Mucosa of descending colon (tissue), 3 donors: ENCODE measurements around the gene CEACAM1. TPM values are rescaled to one million over a fixed set of nuclear protein-coding genes. Genes with fewer than 3 reads are reported as not detected.
"Not testable (repeated sequence)": the region's sequence is repeated elsewhere in the genome, so short reads cannot be mapped to it uniquely, and the experiment has no call there.

Source experiments
- ATAC-seq: fragments of 200-7000 bp; cut with Tn5 transposase; one replicate; pipeline ENCODE4 v1.9.1; 2020; ENCODE audit warnings: mild to moderate bottlenecking, moderate library complexity
- DNase-seq, 3 donors: peaks; one replicate each; pipeline ENCODE4 v3.0.0-alpha.2; 2020
- H3K36me3 ChIP-seq: fragments of 200-600 bp; one replicate; pipeline ENCODE4 v1.8.0; 2021; ENCODE audit warnings: low read depth, mild to moderate bottlenecking
- H3K4me1 ChIP-seq: fragments of 200-600 bp; one replicate; pipeline ENCODE4 v1.8.0; 2021; ENCODE audit warnings: low read depth, mild to moderate bottlenecking
- H3K4me3 ChIP-seq: fragments of 200-600 bp; one replicate; pipeline ENCODE4 v1.8.0; 2021; ENCODE audit warnings: mild to moderate bottlenecking
- H3K9me3 ChIP-seq: fragments of 200-600 bp; one replicate; pipeline ENCODE4 v1.8.0; 2021; ENCODE audit warnings: mild to moderate bottlenecking
- intact Hi-C, 2 donors: fragments of 100-400 bp; cut with DNase I in 1 of 2; cut with micrococcal nuclease in 1 of 2; formaldehyde crosslinking; loops; one replicate each; pipeline versions ENCODE4 v1.11.0 to v1.11.1; 2022; cut with DNase I, micrococcal nuclease
- total RNA-seq, 3 donors: library from RNA; stranded (reverse); fragmentation: NEBNext Ultra II Directional in 2 of 3; extraction: Animal tissue kit (Norgen Biotek cat#: 25700) in 2 of 3; gene quantifications; one replicate each; pipeline versions ENCODE4 v1.2.1 to v1.2.4, GENCODE V29; 2021 to 2023
- TF ChIP-seq, protein P1 (sequence below): fragments of 200-600 bp; IDR thresholded peaks from one replicate; pipeline ENCODE4 v1.8.0; 2022; ENCODE audit warnings: antibody characterized with exemption, mild to moderate bottlenecking
- donor health status: DM: no; HTN: no; CAD: no; lungs with moderate emphysema.
- donor health status: DM: no; HTN: no; CAD: no.
- donor health status: DM: no; HTN: yes; CAD: no.

CEACAM1 gene
- total RNA-seq, 3 donors from 2014 or later, result 591 to 2,323 (median 1,343) TPM

DNA sequence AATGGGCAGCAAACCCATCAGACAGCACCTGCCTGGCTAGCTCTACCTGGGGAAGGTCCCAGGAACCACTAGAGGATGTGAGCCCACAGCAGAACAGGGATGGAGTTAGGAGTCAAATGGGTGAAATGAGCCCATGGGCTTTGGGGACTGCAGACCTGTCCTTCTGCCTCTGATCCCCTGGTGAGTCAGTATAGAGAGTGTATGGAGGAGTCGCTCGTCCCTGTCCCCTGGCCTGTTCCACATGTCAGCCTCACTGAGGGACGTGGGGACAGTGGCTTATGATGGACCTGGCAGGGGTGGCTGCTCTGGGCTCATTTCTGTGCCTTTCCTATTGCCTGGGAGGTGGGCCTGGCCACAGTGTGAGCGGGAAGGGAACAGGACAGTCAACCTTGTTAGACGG is 4.0 kb downstream of the CEACAM1 start:
- ATAC-seq (no peak), DNase-seq (peak in 1 of 3 donors; percentile 29)
- Histone ChIP-seq H3K4me1 (peaks cover 8% of the 10 kb centered on the region), H3K9me3 (no peaks in the 10 kb centered on the region), H3K36me3 (no peaks in the 10 kb centered on the region), H3K4me3 (no peak overlapping the region)
- intact Hi-C loops, result no loop called here
- TF ChIP-seq, protein P1, sequence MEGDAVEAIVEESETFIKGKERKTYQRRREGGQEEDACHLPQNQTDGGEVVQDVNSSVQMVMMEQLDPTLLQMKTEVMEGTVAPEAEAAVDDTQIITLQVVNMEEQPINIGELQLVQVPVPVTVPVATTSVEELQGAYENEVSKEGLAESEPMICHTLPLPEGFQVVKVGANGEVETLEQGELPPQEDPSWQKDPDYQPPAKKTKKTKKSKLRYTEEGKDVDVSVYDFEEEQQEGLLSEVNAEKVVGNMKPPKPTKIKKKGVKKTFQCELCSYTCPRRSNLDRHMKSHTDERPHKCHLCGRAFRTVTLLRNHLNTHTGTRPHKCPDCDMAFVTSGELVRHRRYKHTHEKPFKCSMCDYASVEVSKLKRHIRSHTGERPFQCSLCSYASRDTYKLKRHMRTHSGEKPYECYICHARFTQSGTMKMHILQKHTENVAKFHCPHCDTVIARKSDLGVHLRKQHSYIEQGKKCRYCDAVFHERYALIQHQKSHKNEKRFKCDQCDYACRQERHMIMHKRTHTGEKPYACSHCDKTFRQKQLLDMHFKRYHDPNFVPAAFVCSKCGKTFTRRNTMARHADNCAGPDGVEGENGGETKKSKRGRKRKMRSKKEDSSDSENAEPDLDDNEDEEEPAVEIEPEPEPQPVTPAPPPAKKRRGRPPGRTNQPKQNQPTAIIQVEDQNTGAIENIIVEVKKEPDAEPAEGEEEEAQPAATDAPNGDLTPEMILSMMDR, result no peak

DNA sequence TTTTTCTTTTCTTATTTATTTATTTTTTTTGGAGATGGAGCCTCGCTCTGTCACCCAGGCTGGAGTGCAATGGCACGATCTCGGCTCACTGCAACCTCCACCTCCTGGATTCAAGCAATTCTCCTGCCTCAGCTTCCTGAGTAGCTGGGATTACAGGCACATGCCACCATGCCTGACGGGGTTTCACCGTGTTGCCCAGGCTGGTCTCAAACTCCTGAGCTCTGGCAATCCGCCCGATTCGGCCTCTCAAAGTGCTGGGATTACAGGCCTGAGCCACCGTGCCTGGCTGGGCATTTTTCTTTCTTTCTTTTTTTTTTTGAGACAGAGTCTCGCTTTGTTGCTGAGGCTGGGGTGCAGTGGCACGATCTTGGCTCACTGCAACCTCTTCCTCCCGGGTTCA is 6.0 kb downstream of the CEACAM1 start:
- ATAC-seq, H3K4me1 ChIP-seq, H3K9me3 ChIP-seq, H3K4me3 ChIP-seq, intact Hi-C loops, H3K36me3 ChIP-seq: not testable (repeated sequence)
- DNase-seq, result peak in 1 of 3 donors; percentile 20

DNA sequence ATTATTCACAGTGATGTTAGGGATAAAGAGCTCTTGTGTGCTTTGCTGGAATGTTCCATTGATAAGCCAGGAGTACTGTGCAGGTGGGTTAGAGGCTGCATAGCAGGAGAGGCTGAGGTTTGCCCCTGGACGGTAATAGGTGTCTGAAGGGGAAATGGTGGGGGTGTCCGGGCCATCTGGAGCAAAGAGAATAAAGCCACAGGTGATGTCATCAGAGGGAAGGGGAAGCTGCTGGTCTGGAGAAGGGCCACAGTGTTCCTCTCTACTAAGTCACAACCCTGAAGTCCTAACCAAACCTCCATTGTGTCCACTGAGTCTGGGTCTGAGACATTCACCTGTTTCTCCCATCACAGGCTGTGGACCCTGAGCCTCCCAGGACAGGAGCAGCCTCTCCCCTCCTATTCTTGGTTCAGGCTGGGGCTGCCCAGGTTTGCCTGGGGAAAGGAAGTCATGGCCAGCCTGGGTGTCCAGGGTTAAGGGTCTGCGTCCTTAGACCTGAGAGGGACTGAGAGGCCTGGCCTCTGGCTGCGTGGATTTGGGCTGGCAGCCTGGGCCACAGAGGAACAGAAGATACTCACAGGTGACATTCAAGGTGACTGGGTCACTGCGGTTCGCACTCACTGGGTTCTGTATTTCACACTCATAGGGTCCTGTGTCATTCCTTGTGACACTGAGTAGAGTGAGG is 6.8 kb downstream of the CEACAM1 start:
- Histone ChIP-seq H3K4me1 (peaks cover 2% of the 10 kb centered on the region), H3K36me3 (no peaks in the 10 kb centered on the region), H3K9me3 (no peaks in the 10 kb centered on the region), H3K4me3 (no peak overlapping the region)
- DNase-seq (peak in 1 of 3 donors; percentile 31), ATAC-seq (no peak)
- TF ChIP-seq, protein P1, result no peak
- intact Hi-C loops, result no loop called here

DNA sequence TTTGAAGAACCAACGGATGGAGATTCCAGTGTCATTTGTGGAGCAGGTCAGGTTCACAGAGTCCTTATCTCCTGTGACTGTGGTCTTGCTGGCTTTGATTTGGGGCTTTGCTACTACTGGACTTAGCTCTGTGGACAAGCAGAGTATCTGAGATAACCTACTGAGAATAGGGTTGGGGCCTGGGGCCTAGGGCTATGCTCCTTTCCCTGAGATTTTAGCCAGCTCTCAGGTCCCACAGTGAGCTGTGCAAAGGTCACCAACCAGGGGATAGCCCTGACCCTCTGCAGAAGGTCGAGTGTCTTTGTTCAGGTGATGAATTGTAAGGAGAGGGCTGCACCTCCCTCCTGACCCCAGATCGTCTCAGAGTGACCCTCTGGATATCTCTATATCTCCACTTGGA is 9.2 kb downstream of the CEACAM1 start:
- H3K36me3 ChIP-seq, result no peaks in the 10 kb centered on the region

DNA sequence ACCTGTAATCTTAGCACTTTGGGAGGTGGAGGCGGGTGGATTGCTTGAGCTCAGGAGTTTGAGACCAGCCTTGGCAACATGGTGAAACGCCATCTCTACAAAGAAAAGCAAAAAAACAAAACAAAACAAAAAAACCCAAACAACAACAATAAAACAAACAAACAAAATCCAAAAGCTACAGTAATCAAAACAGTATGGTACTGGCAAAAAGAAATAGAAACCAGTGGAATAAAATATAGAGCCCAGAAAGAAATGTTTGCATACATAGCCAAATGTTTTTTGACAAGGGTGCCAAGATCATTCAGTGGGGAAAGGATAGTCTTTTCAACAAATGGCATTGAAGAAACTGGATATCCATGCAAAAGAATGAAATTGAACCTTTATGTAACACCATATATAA is 11.5 kb downstream of the CEACAM1 start:
- no peaks in the 10 kb centered on the region for H3K36me3 ChIP-seq
- DNase-seq (no peak), ATAC-seq (no peak)
- H3K4me3 ChIP-seq, result no peak overlapping the region
- H3K4me1 ChIP-seq, result peaks cover 2% of the 10 kb centered on the region
- TF ChIP-seq, protein P1, result no peak
- intact Hi-C loops, result no loop called here
- no peaks in the 10 kb centered on the region for H3K9me3 ChIP-seq

More for the DNA sequence above, 9.2 kb downstream of the CEACAM1 start:
- peaks cover 2% of the 10 kb centered on the region for H3K4me1 ChIP-seq
- H3K4me3 ChIP-seq, result no peak overlapping the region
- TF ChIP-seq, protein P1, result no peak
- intact Hi-C loops, result no loop called here
- DNase-seq (no peak), ATAC-seq (peak; percentile 26)
- H3K9me3 ChIP-seq, result no peaks in the 10 kb centered on the region

DNA sequence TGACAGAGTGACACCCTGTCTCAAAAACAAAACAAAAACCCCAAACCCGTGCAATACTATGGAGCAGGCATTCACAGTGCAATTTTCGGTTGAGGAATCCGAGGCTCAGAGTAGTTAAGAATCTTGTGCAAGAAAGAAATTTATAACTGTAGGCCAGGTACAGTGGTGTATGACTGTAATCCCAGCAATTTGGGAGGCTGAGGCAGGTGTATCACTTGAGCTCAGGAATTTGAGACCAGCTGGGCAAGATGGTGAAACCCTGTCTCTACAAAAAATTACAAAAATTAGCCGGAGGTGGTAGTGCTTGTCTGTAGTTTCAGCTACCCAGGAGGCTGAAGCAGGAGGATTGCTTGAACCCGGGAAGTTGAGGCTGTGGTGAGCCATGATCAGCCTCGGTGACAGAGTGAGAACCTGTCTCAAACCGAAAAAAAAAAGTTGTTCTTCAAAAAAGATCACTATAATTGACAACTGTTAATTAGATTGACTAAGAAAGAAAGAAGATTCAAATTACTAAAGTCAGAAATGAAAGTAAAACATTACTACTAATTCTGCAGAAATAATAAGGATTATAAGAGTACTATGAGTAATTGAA is 12.9 kb downstream of the CEACAM1 start:
- no peaks in the 10 kb centered on the region for H3K36me3 ChIP-seq
- no peak overlapping the region for H3K4me3 ChIP-seq
- TF ChIP-seq, protein P1, result no peak
- intact Hi-C loops, result no loop called here
- no peak for ATAC-seq
- peaks cover 2% of the 10 kb centered on the region for H3K4me1 ChIP-seq
- DNase-seq, result no peak
- H3K9me3 ChIP-seq, result no peaks in the 10 kb centered on the region
